IPS-18a (cell line): ENCODE measurements around the gene PIEZO1.

Experiments
- H3K27ac ChIP-seq: one replicate; pipeline ENCODE4 v1.5.1; 2013; ENCODE audit warnings: low read length
- H3K27me3 ChIP-seq: one replicate; pipeline ENCODE4 v1.6.1; 2013; ENCODE audit warnings: mild to moderate bottlenecking, low read length; ENCODE audit not compliant: control insufficient read depth, insufficient read depth
- H3K36me3 ChIP-seq: one replicate; pipeline ENCODE4 v1.6.1; 2013; ENCODE audit warnings: low read depth, low read length; ENCODE audit not compliant: control insufficient read depth
- H3K4me1 ChIP-seq: one replicate; pipeline ENCODE4 v1.6.1; 2013; ENCODE audit warnings: low read depth, low read length; ENCODE audit not compliant: control insufficient read depth
- H3K4me3 ChIP-seq: one replicate; pipeline ENCODE4 v1.5.1; 2013; ENCODE audit warnings: low read length
- H3K9ac ChIP-seq: one replicate; pipeline ENCODE4 v1.6.1; 2013; ENCODE audit warnings: mild to moderate bottlenecking, low read length, moderate library complexity
- H3K9me3 ChIP-seq: one replicate; pipeline ENCODE4 v1.6.1; 2013; ENCODE audit warnings: low read depth, low read length; ENCODE audit not compliant: control insufficient read depth

PIEZO1 gene

GRCh38 chr16:88747588-88748301 lies 37.3 kb downstream of the PIEZO1 start:
- H3K4me1 ChIP-seq = no peaks in the 10 kb centered on the region
- no peaks in the 10 kb centered on the region for H3K36me3 ChIP-seq
- H3K27me3 ChIP-seq = no peaks in the 10 kb centered on the region
- H3K4me3 ChIP-seq = no peak overlapping the region
- H3K9ac ChIP-seq = no peak overlapping the region
- no peak overlapping the region for H3K27ac ChIP-seq
- H3K9me3 ChIP-seq = no peaks in the 10 kb centered on the region

GRCh38 chr16:88746506-88746905 lies 38.5 kb downstream of the PIEZO1 start:
- no peak overlapping the region for H3K4me3 ChIP-seq
- H3K27ac ChIP-seq = no peak overlapping the region
- H3K27me3 ChIP-seq = no peaks in the 10 kb centered on the region
- no peak overlapping the region for H3K9ac ChIP-seq
- H3K9me3 ChIP-seq = no peaks in the 10 kb centered on the region
- H3K36me3 ChIP-seq = no peaks in the 10 kb centered on the region
- no peaks in the 10 kb centered on the region for H3K4me1 ChIP-seq

DNA sequence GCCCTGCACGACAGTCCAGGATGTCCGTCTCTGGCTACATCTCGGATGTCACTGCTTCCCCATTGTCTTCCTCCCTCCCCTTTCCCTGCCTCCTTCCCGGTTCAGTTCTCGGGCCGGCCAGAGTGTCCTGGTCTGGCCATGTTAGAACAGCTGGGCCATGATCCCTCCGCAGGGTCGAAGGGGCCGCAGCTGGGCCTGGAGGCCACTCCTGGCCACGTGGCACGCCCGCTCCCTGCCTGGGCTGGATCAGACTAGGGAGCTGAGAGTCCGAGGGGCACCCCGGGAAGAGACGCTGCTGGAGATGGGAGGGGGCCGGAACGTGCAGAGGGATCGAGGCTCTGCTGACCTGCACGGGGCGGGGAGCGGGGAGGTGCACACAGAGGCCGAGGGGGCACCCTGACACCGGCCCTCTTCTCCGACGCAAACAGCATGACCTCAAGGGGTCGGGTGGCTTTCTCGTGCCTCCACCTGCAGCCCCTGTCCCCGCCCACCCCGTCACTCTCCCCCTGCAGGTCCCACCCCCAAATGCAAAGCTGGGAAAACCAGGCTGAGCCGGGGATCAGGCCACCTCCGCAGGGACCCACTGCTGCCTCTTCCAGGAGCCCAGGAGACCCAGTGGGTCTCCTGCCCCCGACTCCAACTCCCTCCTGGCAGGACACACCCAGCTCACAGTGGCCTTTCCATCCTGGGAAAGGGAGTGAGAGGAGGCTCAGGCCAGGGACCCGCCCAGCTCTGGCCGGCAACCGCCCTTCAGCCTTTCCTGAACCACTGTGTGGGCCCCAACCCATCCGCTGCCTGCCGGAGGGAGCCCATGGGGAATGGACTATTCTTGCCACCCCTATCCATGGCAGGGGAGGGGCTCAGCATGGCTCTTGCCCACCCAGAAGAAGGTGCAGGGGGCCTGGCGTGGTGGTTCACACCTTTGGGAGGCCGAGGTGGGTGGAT lies 40.2 kb downstream of the PIEZO1 start:
- Histone ChIP-seq H3K4me3 (no peak overlapping the region), H3K4me1 (no peaks in the 10 kb centered on the region), H3K9ac (no peak overlapping the region), H3K36me3 (no peaks in the 10 kb centered on the region), H3K9me3 (no peaks in the 10 kb centered on the region), H3K27me3 (no peaks in the 10 kb centered on the region), H3K27ac (no peak overlapping the region)

GRCh38 chr16:88743693-88744576 lies 41.1 kb downstream of the PIEZO1 start:
- no peaks in the 10 kb centered on the region for H3K27me3 ChIP-seq
- no peaks in the 10 kb centered on the region for H3K4me1 ChIP-seq
- no peak overlapping the region for H3K27ac ChIP-seq
- no peaks in the 10 kb centered on the region for H3K9me3 ChIP-seq
- H3K9ac ChIP-seq = no peak overlapping the region
- H3K4me3 ChIP-seq = no peak overlapping the region
- H3K36me3 ChIP-seq = no peaks in the 10 kb centered on the region

DNA sequence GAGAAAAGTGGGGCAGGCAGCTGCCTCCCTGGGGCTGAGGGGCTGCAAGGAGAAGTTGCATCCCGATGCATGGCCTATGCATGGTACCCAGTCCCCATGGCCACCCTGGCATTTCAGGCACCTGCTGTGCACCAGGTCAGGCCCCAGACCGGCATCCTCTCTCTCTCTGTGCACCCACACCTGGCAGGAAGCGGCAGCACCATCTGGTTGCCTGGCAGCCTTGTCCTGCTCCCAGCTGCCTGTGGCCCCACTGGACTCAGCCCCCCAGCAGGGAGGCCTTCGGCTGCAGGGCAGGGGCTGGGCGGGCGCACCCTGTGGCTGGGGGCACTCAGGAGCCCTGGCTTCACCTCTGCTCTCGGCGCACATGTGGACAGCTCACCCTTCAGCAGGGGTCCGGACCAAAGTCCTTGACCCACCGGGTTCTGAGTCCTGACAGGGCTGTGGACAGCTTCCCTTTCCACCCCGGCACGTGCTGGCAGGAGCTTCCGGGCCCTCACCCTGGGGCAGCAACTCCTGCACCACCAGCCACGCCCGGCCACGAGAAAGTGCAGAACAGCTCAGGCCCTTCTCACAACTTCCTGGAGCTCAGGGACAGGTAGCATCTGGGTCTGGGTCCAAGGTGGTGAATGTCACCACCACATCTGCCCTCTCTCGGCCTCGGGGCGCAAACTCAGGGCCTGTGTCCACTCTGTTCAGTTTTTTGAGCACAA lies 42.0 kb downstream of the PIEZO1 start:
- no peaks in the 10 kb centered on the region for H3K36me3 ChIP-seq
- no peaks in the 10 kb centered on the region for H3K9me3 ChIP-seq
- no peak overlapping the region for H3K9ac ChIP-seq
- no peaks in the 10 kb centered on the region for H3K4me1 ChIP-seq
- no peaks in the 10 kb centered on the region for H3K27me3 ChIP-seq
- H3K27ac ChIP-seq = no peak overlapping the region
- no peak overlapping the region for H3K4me3 ChIP-seq

DNA sequence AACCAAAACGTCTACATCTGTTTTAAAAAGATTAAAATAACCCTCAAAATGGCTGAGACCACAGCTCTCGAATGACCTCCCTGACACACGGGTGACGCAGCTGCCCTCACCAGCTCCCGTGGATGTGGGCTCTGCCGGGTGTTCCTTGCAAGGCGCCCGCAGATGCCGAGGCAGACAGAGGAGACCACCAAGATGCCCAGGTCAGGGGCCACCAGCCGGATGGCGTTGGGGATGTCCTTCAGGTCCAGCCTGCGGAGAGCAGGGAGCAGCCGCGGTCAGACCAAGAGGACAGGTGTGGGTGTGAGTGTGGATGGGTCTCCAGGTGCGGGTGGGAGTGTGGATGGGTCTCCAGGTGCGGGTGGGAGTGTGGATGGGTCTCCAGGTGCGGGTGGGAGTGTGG lies 43.7 kb downstream of the PIEZO1 start:
- Histone ChIP-seq H3K27me3 (no peaks in the 10 kb centered on the region), H3K9ac (no peak overlapping the region), H3K27ac (no peak overlapping the region), H3K36me3 (no peaks in the 10 kb centered on the region), H3K4me3 (no peak overlapping the region), H3K4me1 (no peaks in the 10 kb centered on the region), H3K9me3 (no peaks in the 10 kb centered on the region)

- Histone ChIP-seq H3K36me3 (no peaks in the 10 kb centered on the region), H3K9ac (no peak overlapping the region), H3K4me1 (no peaks in the 10 kb centered on the region), H3K9me3 (no peaks in the 10 kb centered on the region), H3K27ac (no peak overlapping the region), H3K4me3 (no peak overlapping the region), H3K27me3 (no peaks in the 10 kb centered on the region)
These were observed 44.3 kb downstream of the PIEZO1 start for GRCh38 chr16:88740727-88741055.

DNA sequence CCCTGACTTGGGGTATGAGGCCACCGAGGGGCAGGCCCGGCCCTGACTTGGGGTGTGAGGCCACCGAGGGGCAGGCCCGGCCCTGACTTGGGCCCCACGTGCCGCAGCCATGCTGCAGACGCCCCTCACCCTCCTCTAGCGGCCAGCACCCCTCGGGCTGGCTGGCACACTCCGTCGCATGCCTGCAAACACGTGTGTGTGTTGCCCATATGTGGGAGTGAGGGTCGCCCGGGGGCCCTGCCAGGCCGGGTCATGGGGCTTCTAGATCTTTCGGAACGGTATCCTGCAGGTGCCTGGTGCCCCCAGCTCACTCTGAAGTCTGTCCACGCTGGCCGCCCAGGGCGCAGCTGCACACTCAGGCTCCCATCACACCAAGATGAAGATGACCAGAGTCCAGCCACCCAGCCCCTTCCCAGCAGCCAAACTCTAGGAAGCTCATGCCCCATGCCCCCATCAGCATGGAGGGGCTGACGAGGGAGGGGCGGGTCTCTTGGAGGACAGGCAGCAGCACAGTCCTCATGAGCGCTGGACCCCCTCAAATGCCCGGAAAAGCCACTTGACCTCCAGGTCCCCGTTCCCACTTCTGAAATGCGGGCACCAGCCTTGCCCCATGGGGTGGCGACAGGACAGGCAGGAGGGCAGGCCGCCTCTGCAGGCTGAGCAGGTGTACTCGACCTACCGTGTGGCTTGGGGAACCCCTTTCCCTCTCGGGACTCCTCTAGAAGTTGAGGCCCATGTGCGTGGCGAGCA lies 44.9 kb downstream of the PIEZO1 start:
- H3K36me3 ChIP-seq = no peaks in the 10 kb centered on the region
- no peak overlapping the region for H3K27ac ChIP-seq
- H3K4me1 ChIP-seq = no peaks in the 10 kb centered on the region
- no peak overlapping the region for H3K4me3 ChIP-seq
- no peaks in the 10 kb centered on the region for H3K9me3 ChIP-seq
- no peaks in the 10 kb centered on the region for H3K27me3 ChIP-seq
- no peak overlapping the region for H3K9ac ChIP-seq

DNA sequence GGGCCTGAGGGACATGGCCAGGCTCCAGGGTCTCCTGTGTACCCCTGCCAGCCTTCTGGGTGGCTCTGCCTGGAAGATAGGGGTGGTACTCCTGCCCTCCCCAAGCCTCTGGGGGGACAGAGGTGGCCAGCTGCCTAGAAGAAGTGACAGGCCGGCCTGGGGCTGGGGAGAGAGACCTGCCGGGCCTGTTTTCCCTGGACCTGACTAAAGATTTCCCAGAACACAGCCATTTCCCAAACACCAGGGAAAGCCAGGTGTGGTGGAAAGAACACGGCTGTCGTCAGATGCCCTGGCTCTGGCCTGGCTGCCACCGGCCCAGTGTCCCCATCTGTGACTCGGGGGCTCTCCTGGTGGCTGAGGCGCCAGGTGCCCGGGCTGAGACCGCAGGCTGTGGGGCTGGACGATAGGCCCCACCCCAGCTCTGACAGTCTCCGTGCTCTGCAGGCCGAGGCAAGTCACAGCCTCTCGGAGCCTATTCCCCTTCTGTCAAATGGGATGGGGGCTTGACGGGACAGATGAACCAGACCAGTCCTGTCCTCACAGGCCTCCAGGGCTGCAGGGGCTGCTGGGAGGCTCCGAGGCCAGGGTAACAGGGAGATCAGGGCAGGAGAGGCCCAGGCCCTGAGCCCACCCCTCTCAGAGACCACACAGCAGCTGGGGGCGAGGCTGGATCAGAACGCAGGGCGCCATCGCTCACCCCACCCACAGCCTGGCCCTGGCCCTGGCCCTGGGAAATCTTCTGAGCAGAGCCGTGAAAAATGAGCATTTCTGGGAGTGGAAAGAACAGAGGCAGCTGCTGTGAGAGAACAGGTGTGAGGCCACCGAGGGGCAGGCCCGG lies 45.7 kb downstream of the PIEZO1 start:
- Histone ChIP-seq H3K36me3 (no peaks in the 10 kb centered on the region), H3K4me1 (no peaks in the 10 kb centered on the region), H3K9me3 (no peaks in the 10 kb centered on the region), H3K27ac (no peak overlapping the region), H3K27me3 (no peaks in the 10 kb centered on the region), H3K9ac (no peak overlapping the region), H3K4me3 (no peak overlapping the region)
